ENCODE measurements around the gene LCE3E. TPM values are rescaled to one million over a fixed set of nuclear protein-coding genes. Genes with fewer than 3 reads are reported as not detected.
"Not testable (repeated sequence)": the region's sequence is repeated elsewhere in the genome, so short reads cannot be mapped to it uniquely, and the experiment has no call there.

Gene LCE3E
- total RNA-seq, 1 donor from 2014 or later = not detected

DNA sequence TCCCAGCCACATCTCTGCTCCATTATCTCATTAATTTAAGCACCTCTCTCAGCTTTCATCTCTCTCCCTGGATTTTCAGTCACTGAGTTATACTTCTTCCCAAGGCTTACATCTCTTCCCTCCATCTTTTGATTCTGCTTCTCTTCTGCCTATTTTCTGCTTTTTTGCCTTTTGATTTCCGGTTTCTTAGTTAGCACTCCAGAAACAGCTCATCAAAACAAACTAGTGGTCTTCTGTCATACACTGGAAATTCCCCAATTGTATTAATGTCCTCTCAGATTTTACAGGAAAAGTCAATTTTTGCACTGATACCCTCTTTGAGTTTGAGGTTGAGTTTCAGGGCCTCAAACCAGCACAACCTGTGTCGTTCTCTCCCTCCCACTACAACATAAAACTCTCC, 1.5 kb downstream of the LCE3E start:
- Mint-ChIP-seq H3K4me3 (ENCODE audit: unreplicated experiment) (no peak overlapping the region), H3K36me3 (ENCODE audit: low read depth, unreplicated experiment) (no peaks in the 10 kb centered on the region), H3K9me3 (ENCODE audit: unreplicated experiment) (no peaks in the 10 kb centered on the region), H3K27me3 (ENCODE audit: unreplicated experiment) (no peaks in the 10 kb centered on the region), H3K27ac (ENCODE audit: unreplicated experiment) (no peak overlapping the region), H3K4me1 (ENCODE audit: unreplicated experiment) (no peaks in the 10 kb centered on the region)
- DNase-seq (ENCODE audit: low spot score) = no peak
- TF ChIP-seq, protein P1, sequence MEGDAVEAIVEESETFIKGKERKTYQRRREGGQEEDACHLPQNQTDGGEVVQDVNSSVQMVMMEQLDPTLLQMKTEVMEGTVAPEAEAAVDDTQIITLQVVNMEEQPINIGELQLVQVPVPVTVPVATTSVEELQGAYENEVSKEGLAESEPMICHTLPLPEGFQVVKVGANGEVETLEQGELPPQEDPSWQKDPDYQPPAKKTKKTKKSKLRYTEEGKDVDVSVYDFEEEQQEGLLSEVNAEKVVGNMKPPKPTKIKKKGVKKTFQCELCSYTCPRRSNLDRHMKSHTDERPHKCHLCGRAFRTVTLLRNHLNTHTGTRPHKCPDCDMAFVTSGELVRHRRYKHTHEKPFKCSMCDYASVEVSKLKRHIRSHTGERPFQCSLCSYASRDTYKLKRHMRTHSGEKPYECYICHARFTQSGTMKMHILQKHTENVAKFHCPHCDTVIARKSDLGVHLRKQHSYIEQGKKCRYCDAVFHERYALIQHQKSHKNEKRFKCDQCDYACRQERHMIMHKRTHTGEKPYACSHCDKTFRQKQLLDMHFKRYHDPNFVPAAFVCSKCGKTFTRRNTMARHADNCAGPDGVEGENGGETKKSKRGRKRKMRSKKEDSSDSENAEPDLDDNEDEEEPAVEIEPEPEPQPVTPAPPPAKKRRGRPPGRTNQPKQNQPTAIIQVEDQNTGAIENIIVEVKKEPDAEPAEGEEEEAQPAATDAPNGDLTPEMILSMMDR (IDR thresholded peaks at IDR 0.05; ENCODE audit: unreplicated experiment) = no peak

DNA sequence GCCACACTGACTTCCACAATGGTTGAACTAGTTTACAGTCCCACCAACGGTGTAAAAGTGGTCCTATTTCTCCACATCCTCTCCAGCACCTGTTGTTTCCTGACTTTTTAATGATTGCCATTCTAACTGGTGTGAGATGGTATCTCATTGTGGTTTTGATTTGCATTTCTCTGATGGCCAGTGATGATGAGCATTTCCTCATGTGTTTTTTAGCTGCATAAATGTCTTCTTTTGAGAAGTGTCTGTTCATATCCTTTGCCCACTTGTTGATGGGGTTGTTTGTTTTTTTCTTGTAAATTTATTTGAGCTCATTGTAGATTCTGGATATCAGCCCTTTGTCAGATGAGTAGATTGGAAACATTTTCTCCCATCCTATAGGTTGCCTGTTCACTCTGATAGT, 18.2 kb downstream of the LCE3E start:
- DNase-seq (ENCODE audit: low spot score); H3K27ac Mint-ChIP-seq (ENCODE audit: unreplicated experiment); H3K4me1 Mint-ChIP-seq (ENCODE audit: unreplicated experiment); H3K27me3 Mint-ChIP-seq (ENCODE audit: unreplicated experiment); H3K9me3 Mint-ChIP-seq (ENCODE audit: unreplicated experiment); H3K4me3 Mint-ChIP-seq (ENCODE audit: unreplicated experiment); H3K36me3 Mint-ChIP-seq (ENCODE audit: low read depth, unreplicated experiment): not testable (repeated sequence)

DNA sequence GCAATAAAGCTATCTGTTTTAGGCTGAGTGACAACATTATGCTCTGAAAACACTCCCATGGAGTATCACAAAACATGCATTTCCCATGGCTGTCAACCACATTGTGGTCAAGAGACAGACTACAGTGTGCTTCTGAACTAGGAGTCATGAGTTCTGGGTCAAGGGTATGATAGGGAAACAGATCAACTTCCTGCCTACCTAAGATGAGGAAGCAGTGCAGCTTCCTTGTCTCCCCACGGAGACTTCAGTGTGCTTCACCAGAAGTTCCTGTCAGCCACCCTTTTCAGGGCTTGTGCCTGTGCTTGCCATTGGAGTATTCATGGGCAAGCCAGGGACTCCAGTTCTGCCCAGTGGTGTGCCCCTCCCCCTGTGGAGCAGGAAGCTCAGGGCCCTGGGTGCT, 19.9 kb downstream of the LCE3E start:
- no peak overlapping the region for H3K27ac Mint-ChIP-seq (ENCODE audit: unreplicated experiment)
- no peak overlapping the region for H3K4me3 Mint-ChIP-seq (ENCODE audit: unreplicated experiment)
- TF ChIP-seq, protein P1 (IDR thresholded peaks at IDR 0.05; ENCODE audit: unreplicated experiment) = no peak
- H3K27me3 Mint-ChIP-seq (ENCODE audit: unreplicated experiment) = peaks cover 6% of the 10 kb centered on the region
- no peaks in the 10 kb centered on the region for H3K36me3 Mint-ChIP-seq (ENCODE audit: low read depth, unreplicated experiment)
- DNase-seq (ENCODE audit: low spot score) = no peak
- peaks cover 6% of the 10 kb centered on the region for H3K4me1 Mint-ChIP-seq (ENCODE audit: unreplicated experiment)
- no peaks in the 10 kb centered on the region for H3K9me3 Mint-ChIP-seq (ENCODE audit: unreplicated experiment)

DNA sequence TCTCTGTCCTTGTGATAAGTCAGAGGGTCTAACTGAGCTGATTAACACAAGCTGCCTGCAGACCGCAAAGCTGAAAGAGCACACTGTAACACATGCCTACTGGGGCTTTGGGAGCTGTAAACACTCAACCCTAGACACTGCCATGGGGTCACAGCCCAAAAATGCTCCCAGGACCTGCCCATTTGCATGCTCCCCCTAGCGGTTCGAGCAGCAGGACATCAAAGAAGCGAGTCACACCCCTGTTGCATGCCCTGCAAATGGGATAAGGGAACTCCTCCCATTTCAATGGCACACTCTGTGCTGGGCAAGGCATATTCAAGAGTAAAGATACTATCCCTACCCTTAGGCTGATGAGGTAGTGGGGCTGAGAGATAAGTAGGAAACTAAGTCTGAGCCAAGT, 22.8 kb downstream of the LCE3E start:
- Mint-ChIP-seq H3K27ac (ENCODE audit: unreplicated experiment) (no peak overlapping the region), H3K36me3 (ENCODE audit: low read depth, unreplicated experiment) (no peaks in the 10 kb centered on the region), H3K4me1 (ENCODE audit: unreplicated experiment) (peaks cover 13% of the 10 kb centered on the region), H3K9me3 (ENCODE audit: unreplicated experiment) (no peaks in the 10 kb centered on the region), H3K4me3 (ENCODE audit: unreplicated experiment) (no peak overlapping the region), H3K27me3 (ENCODE audit: unreplicated experiment) (peaks cover 8% of the 10 kb centered on the region)
- DNase-seq (ENCODE audit: low spot score) = no peak
- TF ChIP-seq, protein P1 (IDR thresholded peaks at IDR 0.05; ENCODE audit: unreplicated experiment) = no peak

DNA sequence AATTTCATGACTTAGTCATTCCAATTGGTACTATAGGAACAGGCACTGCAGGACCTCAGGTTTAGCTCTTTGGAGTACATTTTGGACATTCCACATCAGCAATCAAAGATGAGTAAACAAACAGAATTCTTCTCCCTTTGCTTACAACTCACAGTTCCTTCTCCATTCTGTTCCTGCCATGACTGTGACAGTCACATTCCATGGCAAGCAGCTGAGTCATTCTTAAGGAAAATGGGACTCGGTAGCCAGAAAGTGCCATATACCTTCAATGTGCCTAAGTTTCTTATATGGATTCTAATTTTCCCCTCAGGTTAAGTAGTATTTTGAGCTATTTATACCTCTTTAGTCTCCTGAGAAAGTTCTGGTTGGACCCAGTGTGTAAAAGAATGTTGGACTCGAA, 26.7 kb downstream of the LCE3E start:
- no peak for DNase-seq (ENCODE audit: low spot score)
- Mint-ChIP-seq H3K36me3 (ENCODE audit: low read depth, unreplicated experiment) (no peaks in the 10 kb centered on the region), H3K27ac (ENCODE audit: unreplicated experiment) (no peak overlapping the region), H3K9me3 (ENCODE audit: unreplicated experiment) (no peaks in the 10 kb centered on the region), H3K27me3 (ENCODE audit: unreplicated experiment) (peaks cover 5% of the 10 kb centered on the region), H3K4me3 (ENCODE audit: unreplicated experiment) (no peak overlapping the region), H3K4me1 (ENCODE audit: unreplicated experiment) (peaks cover 7% of the 10 kb centered on the region)
- TF ChIP-seq, protein P1 (IDR thresholded peaks at IDR 0.05; ENCODE audit: unreplicated experiment) = no peak

DNA sequence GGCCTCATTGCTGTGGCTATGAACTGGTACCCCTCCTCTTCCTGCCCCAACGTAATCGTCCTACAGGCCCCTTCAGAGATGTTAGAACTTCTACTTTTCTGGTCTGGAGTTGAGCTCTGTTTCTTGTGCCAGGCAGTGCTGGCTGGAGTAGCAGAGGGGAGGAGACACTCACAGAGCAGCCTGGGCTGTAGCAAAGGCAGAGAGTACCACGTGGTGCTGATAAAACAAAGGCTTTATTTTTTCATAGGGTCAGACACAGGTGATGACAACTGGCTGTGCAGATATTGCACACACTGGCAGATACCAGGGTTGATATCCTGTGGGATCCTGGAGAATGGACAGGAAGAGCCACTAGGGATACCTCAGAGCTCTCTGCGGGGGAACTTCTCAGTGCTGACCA, 29.1 kb downstream of the LCE3E start:
- H3K27me3 Mint-ChIP-seq (ENCODE audit: unreplicated experiment) = peaks cover 2% of the 10 kb centered on the region
- H3K4me1 Mint-ChIP-seq (ENCODE audit: unreplicated experiment) = peaks cover 7% of the 10 kb centered on the region
- TF ChIP-seq, protein P1 (IDR thresholded peaks at IDR 0.05; ENCODE audit: unreplicated experiment) = no peak
- no peaks in the 10 kb centered on the region for H3K9me3 Mint-ChIP-seq (ENCODE audit: unreplicated experiment)
- H3K36me3 Mint-ChIP-seq (ENCODE audit: low read depth, unreplicated experiment) = no peaks in the 10 kb centered on the region
- no peak for DNase-seq (ENCODE audit: low spot score)
- no peak overlapping the region for H3K27ac Mint-ChIP-seq (ENCODE audit: unreplicated experiment)
- no peak overlapping the region for H3K4me3 Mint-ChIP-seq (ENCODE audit: unreplicated experiment)
